SK-N-SH treated with all-trans-retinoic acid at 6 μM for 48 hours (cell line): ENCODE data around the gene RGS16.

Experiments
- ATAC-seq: fragments of 200-7000 bp; cut with Tn5 transposase; 3 replicates; pipeline ENCODE4 v1.9.1; 2020; ENCODE audit warnings: mild to moderate bottlenecking, moderate library complexity
- ARNTL ChIP-seq: fragments of 450-650 bp; formaldehyde crosslinking; IDR thresholded peaks from 2 replicates; pipeline ENCODE4 v1.5.0; 2020; ENCODE audit warnings: low read depth, mild to moderate bottlenecking, moderate library complexity, borderline replicate concordance
- BACH2 ChIP-seq: fragments of 250-450 bp; sonication (Bioruptor Pico); IDR thresholded peaks from 2 replicates; pipeline ENCODE4 v1.9.0; 2021; ENCODE audit warnings: mild to moderate bottlenecking, borderline replicate concordance
- CSDC2 ChIP-seq: fragments of 250-450 bp; sonication (Bioruptor Pico); IDR thresholded peaks from 2 replicates; pipeline ENCODE4 v1.5.0; 2020; ENCODE audit warnings: mild to moderate bottlenecking, moderate library complexity
- CSRNP3 ChIP-seq: fragments of 250-450 bp; sonication (Bioruptor Pico); IDR thresholded peaks from 2 replicates; pipeline ENCODE4 v1.5.1; 2021; ENCODE audit warnings: mild to moderate bottlenecking, moderate library complexity
- ESRRG ChIP-seq: fragments of 250-450 bp; sonication (Bioruptor Pico); IDR thresholded peaks from 2 replicates; pipeline ENCODE4 v1.6.1; 2021; ENCODE audit warnings: mild to moderate bottlenecking
- GLIS3 ChIP-seq: fragments of 250-450 bp; sonication (Bioruptor Pico); IDR thresholded peaks from 2 replicates; pipeline ENCODE4 v1.5.0; 2020; ENCODE audit warnings: mild to moderate bottlenecking, moderate library complexity
- ISL1 ChIP-seq: fragments of 250-450 bp; sonication (Bioruptor Pico); IDR thresholded peaks from 2 replicates; pipeline ENCODE4 v2.1.2; 2022; ENCODE audit warnings: mild to moderate bottlenecking, moderate library complexity
- OSR1 ChIP-seq: fragments of 250-450 bp; sonication (Bioruptor Pico); IDR thresholded peaks from 2 replicates; pipeline ENCODE4 v1.8.0; 2022; ENCODE audit warnings: moderate library complexity, mild to moderate bottlenecking, inconsistent platforms
- PPARA ChIP-seq: fragments of 250-450 bp; sonication (Bioruptor Pico); IDR thresholded peaks from 2 replicates; pipeline ENCODE4 v1.5.0; 2020; ENCODE audit warnings: mild to moderate bottlenecking, borderline replicate concordance
- RARB ChIP-seq: fragments of 250-450 bp; sonication (Bioruptor Pico); IDR thresholded peaks from 2 replicates; pipeline ENCODE4 v1.8.0; 2021; ENCODE audit warnings: mild to moderate bottlenecking, moderate library complexity
- SNAI2 ChIP-seq: fragments of 250-450 bp; sonication (Bioruptor Pico); IDR thresholded peaks from 2 replicates; pipeline ENCODE4 v1.5.0; 2020; ENCODE audit warnings: mild to moderate bottlenecking, moderate library complexity
- TCF4 ChIP-seq: fragments of 250-450 bp; sonication (Bioruptor Pico); IDR thresholded peaks from 2 replicates; pipeline ENCODE4 v1.8.0; 2021; ENCODE audit warnings: mild to moderate bottlenecking, moderate library complexity, borderline replicate concordance
- ZC3H10 ChIP-seq: fragments of 250-450 bp; sonication (Bioruptor Pico); IDR thresholded peaks from 2 replicates; pipeline ENCODE4 v1.5.1; 2021; ENCODE audit warnings: mild to moderate bottlenecking, moderate library complexity
- ZFP3 ChIP-seq: fragments of 250-450 bp; sonication (Bioruptor Pico); IDR thresholded peaks from 2 replicates; pipeline ENCODE4 v1.5.0; 2020; ENCODE audit warnings: mild to moderate bottlenecking, moderate library complexity
- ZNF565 ChIP-seq: fragments of 450-650 bp; formaldehyde crosslinking; conservative IDR thresholded peaks from 2 replicates; pipeline ENCODE4 v1.5.0; 2020; ENCODE audit warnings: low read depth, mild to moderate bottlenecking, moderate library complexity
- ZNF70 ChIP-seq: fragments of 450-650 bp; formaldehyde crosslinking; IDR thresholded peaks from 2 replicates; pipeline ENCODE4 v1.5.0; 2020; ENCODE audit warnings: mild to moderate bottlenecking, moderate library complexity
- ZNF8 ChIP-seq: fragments of 450-650 bp; formaldehyde crosslinking; IDR thresholded peaks from 2 replicates; pipeline ENCODE4 v1.5.0; 2020; ENCODE audit warnings: mild to moderate bottlenecking, moderate library complexity
- TF ChIP-seq, protein P1 (sequence below): fragments of 250-450 bp; sonication (Bioruptor Pico); IDR thresholded peaks from 2 replicates; pipeline ENCODE4 v1.5.0; 2020; ENCODE audit warnings: mild to moderate bottlenecking, moderate library complexity
- TF ChIP-seq, protein P2 (sequence below): fragments of 250-450 bp; sonication (Bioruptor Pico); IDR thresholded peaks from 2 replicates; pipeline ENCODE4 v1.8.0; 2020; ENCODE audit warnings: mild to moderate bottlenecking, moderate library complexity, borderline replicate concordance
- TF ChIP-seq, protein P3 (sequence below): fragments of 250-450 bp; sonication (Bioruptor Pico); IDR thresholded peaks from 2 replicates; pipeline ENCODE4 v1.5.1; 2020; ENCODE audit warnings: low read depth, mild to moderate bottlenecking, moderate library complexity

RGS16 gene

GRCh38 chr1:182589520-182589919 is 14.7 kb downstream of the RGS16 start (continued):
- TF ChIP-seq, protein P1, sequence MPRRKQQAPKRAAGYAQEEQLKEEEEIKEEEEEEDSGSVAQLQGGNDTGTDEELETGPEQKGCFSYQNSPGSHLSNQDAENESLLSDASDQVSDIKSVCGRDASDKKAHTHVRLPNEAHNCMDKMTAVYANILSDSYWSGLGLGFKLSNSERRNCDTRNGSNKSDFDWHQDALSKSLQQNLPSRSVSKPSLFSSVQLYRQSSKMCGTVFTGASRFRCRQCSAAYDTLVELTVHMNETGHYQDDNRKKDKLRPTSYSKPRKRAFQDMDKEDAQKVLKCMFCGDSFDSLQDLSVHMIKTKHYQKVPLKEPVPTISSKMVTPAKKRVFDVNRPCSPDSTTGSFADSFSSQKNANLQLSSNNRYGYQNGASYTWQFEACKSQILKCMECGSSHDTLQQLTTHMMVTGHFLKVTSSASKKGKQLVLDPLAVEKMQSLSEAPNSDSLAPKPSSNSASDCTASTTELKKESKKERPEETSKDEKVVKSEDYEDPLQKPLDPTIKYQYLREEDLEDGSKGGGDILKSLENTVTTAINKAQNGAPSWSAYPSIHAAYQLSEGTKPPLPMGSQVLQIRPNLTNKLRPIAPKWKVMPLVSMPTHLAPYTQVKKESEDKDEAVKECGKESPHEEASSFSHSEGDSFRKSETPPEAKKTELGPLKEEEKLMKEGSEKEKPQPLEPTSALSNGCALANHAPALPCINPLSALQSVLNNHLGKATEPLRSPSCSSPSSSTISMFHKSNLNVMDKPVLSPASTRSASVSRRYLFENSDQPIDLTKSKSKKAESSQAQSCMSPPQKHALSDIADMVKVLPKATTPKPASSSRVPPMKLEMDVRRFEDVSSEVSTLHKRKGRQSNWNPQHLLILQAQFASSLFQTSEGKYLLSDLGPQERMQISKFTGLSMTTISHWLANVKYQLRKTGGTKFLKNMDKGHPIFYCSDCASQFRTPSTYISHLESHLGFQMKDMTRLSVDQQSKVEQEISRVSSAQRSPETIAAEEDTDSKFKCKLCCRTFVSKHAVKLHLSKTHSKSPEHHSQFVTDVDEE (CRISPR knock-in tag): no peak
- TF ChIP-seq, all 23 proteins: peak for 0

- TF ChIP-seq, protein P2, sequence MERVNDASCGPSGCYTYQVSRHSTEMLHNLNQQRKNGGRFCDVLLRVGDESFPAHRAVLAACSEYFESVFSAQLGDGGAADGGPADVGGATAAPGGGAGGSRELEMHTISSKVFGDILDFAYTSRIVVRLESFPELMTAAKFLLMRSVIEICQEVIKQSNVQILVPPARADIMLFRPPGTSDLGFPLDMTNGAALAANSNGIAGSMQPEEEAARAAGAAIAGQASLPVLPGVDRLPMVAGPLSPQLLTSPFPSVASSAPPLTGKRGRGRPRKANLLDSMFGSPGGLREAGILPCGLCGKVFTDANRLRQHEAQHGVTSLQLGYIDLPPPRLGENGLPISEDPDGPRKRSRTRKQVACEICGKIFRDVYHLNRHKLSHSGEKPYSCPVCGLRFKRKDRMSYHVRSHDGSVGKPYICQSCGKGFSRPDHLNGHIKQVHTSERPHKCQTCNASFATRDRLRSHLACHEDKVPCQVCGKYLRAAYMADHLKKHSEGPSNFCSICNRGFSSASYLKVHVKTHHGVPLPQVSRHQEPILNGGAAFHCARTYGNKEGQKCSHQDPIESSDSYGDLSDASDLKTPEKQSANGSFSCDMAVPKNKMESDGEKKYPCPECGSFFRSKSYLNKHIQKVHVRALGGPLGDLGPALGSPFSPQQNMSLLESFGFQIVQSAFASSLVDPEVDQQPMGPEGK: no peak
- no peak for TF ChIP-seq ZC3H10
- TF ChIP-seq ZNF8 (CRISPR knock-in tag): no peak
- TF ChIP-seq CSDC2: no peak
- TF ChIP-seq ESRRG: no peak
- no peak for TF ChIP-seq CSRNP3
- no peak for TF ChIP-seq TCF4
- no peak for TF ChIP-seq ISL1 (CRISPR knock-in tag)
- TF ChIP-seq ARNTL (CRISPR knock-in tag): no peak
- TF ChIP-seq OSR1 (CRISPR knock-in tag): no peak
- TF ChIP-seq GLIS3: no peak
- ATAC-seq: peak; percentile 75
Measured at GRCh38 chr1:182588500-182589396, 15.4 kb downstream of the RGS16 start, which contains the start of gene RNASEL. Gene RNASEL, minus strand, starts transcription at chr1:182589256. Its CDS starts 2,450 bp downstream, at chr1:182586806.

GRCh38 chr1:182587666-182588499 is 16.3 kb downstream of the RGS16 start:
- ATAC-seq: no peak
- TF ChIP-seq GLIS3 (no peak), ZFP3 (CRISPR knock-in tag) (no peak), ZNF565 (no peak), BACH2 (CRISPR knock-in tag) (no peak), ISL1 (CRISPR knock-in tag) (no peak), ZNF70 (CRISPR knock-in tag) (no peak), ARNTL (CRISPR knock-in tag) (no peak), PPARA (no peak), CSRNP3 (no peak), RARB (CRISPR knock-in tag) (no peak), ESRRG (no peak), SNAI2 (CRISPR knock-in tag) (no peak)
- TF ChIP-seq, protein P2: no peak
- TF ChIP-seq, protein P3, sequence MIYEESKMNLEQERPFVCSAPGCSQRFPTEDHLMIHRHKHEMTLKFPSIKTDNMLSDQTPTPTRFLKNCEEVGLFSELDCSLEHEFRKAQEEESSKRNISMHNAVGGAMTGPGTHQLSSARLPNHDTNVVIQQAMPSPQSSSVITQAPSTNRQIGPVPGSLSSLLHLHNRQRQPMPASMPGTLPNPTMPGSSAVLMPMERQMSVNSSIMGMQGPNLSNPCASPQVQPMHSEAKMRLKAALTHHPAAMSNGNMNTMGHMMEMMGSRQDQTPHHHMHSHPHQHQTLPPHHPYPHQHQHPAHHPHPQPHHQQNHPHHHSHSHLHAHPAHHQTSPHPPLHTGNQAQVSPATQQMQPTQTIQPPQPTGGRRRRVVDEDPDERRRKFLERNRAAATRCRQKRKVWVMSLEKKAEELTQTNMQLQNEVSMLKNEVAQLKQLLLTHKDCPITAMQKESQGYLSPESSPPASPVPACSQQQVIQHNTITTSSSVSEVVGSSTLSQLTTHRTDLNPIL (CRISPR knock-in tag): no peak
- TF ChIP-seq, protein P1 (CRISPR knock-in tag): no peak
